LHCN-M2 (cell line): ENCODE measurements around the gene BTBD2. TPM values are rescaled to one million over a fixed set of nuclear protein-coding genes. Genes with fewer than 3 reads are reported as not detected.

Source experiments
- DNase-seq: peaks from one replicate; pipeline ENCODE4 v3.0.0-alpha.2; 2012; ENCODE audit warnings: low read depth
- polyA plus RNA-seq: library from polyadenylated mRNA; unstranded; fragments of >200 nt; gene quantifications from one replicate; pipeline ENCODE4 v1.2.1, GENCODE V29; 2012; ENCODE audit warnings: missing spikeins
- total RNA-seq: library from RNA; depleted of rRNA; stranded (reverse); fragments of >200 nt; gene quantifications from 2 replicates; pipeline ENCODE4 v1.2.3, GENCODE V29; 2014; rRNA removed

Gene BTBD2
- 69.4 and 76.1 TPM in 2 replicates for total RNA-seq
- polyA plus RNA-seq, result 66.7 TPM

GRCh38 chr19:2015608-2015950, at the start of gene BTBD2:
Gene BTBD2, minus strand, starts transcription at chr19:2015714. Its CDS starts 11 bp downstream, at chr19:2015703.
- DNase-seq, result peak; percentile 54

DNA sequence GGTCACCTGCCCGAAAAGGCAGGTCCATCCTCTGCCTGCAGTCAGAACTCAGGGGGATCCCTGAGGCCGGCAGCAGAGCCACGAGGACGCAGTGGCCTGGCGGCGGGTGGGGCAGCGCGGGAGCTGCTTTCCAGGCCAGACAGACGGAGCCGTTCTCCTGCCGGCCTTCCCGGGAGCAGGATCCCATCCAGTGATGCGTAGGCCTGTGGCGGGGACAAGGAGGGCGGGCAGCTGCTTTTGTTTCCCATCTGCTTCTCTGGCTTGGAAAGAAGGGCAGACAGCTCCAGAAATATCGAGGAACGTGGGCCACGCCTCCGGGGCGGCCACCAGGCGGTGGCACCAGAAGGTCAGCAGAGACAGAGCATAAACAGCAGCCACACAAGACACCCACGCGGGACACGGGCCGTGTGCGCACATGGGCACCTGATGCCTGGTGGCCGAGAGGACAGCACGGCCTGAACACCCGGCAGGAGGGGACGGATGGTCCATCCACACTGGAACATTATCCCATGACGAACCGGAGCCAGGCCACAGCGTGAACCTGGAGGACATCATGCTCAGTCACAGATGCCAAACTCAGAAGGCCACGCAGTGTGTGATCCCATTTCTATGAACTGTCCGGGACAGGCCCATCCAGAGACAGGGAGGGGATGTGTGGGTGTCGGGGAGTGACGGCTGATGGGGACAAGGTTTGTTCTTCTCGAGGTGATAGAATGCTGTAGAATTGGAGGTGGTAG, 49.4 kb upstream of the BTBD2 start:
- no peak for DNase-seq

DNA sequence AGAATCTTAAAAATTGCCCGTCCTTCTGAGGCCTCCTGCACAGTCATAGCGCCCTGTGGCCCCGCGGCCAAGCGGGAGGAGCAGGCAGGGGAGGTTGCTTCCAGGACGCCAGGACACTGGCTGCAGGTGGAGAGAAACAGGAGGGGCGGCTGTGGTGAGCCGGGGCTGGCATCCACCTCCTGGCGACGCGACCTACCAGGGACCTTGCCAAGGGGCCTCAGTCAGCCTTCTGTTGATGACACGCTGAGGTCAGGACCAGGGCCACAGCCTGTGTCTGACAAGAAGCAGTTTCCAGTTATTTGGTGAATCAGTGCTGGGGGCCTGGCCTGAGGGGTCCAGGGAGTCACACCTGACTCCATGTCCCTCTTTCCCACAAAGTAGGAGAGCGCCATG, 48.9 kb upstream of the BTBD2 start:
- no peak for DNase-seq

GRCh38 chr19:2063824-2064223, 48.3 kb upstream of the BTBD2 start:
- no peak for DNase-seq

DNA sequence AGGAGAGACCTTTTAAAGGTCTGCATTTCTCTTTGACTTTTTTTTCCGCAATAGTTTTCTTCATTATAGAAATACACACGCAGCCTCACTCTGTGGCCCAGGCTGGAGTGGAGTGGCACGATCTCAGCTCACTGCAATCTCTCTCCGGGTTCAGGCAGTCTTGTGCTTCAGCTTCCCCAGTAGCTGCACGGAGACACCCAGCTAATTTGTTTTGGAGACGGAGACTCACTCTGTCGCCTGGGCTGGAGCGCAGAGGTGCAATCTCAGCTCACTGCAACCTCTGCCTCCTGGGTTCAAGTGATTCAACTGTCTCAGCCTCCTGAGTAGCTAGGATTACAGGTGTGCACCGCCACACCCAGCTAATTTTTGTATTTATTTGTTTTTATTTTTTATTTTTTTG, 47.3 kb upstream of the BTBD2 start:
- DNase-seq, result no peak

- no peak for DNase-seq
Measured at GRCh38 chr19:2062389-2062729, 46.8 kb upstream of the BTBD2 start.

GRCh38 chr19:2061495-2062388, 46.2 kb upstream of the BTBD2 start:
- peak; percentile 97 for DNase-seq

DNA sequence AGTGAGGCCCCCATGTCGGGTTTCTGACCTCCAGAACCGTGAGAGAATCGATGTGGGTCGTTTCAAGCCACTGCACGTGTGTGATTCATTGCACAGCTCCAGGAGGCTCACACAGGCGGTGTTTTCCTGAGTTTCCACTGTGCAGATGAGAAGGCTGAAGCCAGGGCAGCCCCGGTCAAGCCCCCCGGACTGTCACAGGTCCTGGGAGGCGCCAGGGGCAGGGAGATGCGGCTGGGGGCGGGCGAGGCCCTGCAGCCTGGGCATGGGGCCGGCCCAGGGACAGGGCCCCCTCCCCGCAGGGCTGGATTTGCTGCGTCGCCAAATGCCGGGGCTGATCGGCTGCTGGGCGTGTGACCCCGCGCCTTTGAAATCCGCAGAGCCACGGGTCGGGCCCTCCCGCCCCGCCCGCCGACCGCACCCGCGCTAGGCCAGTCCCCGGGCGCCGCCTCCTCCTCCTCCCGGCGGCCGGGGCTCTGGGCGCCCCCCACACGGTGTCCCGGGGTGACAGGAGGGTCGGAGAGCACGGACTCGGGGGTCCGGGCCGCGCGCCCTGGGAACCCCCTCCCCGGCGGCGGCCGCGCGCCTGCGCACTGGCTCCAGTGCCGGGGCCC, 45.5 kb upstream of the BTBD2 start:
- DNase-seq, result peak; percentile 68

GRCh38 chr19:2059422-2060201, 44.1 kb upstream of the BTBD2 start:
- DNase-seq, result peak; percentile 68

DNA sequence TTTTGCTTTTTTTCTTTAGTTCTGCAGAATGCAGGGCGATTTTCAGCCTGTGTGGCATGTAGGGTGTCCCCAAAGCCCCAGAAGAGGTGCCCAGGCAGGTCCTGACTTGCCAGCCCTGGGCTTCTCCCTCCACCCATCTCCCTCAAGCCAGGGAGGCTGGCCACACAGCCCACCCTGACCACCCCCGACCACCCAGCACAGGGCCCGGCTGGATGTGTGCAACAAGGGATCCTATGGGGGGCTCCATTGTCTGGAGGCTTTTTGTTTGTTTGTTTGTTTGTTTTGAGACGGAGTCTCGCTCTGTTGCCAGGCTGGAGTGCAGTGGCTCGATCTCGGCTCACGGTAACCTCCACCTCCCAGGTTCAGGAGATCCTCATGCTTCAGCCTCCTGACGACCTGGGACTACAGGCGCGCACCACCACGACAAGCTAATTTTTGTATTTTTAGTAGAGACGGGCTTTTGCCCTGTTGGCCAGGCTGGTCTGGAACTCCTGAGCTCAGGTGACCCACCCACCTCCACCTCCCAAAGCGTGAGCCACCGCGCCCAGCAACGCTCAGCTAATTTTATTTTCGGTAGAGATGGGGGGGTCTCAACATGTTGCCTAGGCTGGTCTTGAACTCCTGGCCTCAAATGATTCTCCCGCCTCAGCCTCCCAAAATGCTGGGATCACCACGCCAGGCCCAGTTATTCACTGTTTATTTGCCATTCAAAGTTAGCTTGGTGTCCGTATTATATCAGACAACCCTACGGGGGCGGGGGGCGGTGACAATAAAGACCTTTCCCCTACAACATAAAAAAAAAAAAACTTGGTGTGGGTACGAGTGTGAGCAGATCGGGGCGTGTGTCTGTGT, 43.3 kb upstream of the BTBD2 start:
- no peak for DNase-seq

DNA sequence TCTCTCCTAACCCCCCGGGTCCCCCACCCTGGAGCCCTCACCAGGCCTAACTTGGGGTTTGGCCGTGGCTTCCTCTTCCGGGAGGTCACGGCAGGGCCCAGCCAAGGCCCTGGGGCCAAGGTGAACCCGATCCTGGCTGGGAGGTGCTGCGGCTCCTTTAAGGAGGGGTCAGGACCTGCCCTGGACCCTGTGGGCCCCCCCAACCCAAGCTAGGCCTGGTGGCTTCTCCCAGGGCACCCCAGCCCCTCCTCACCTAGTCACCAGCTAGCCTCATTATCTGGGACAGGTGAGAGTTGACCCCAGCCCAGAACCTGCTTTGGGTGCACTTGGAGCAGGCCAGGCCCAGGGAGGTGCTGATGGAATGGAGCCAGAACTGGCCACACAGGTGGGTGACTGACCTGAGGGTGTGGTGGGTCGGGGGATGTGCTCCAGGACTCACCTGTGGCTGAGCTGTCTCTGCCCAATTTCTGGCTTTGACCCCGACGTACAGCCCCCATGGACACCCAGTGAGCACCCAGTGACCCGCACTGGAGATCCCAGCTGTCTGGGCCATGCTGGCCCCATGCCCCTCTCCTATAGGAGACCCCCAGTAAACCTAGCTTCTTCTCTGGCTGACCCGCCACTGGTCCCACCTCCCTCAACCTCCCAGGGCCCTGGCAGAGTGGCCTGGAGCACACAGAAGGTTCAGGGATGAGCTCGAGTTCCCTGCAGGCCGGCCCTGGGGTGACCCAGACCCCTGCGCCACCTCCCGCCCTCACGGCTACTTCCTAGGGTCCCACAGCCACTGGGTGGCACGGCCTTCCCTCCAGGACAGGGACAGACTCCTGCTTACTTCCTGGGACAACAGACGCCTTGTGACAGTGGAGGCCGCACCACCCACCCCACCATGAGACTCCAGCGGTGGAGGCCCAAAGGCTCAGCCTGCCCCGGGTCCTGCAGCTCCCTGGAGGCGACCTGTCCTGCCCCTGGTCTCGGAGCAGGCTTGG, 42.3 kb upstream of the BTBD2 start:
- DNase-seq, result no peak

- DNase-seq, result no peak
Measured at GRCh38 chr19:2056837-2057192, 41.3 kb upstream of the BTBD2 start.

GRCh38 chr19:2055931-2056836, 40.7 kb upstream of the BTBD2 start:
- peak; percentile 68 for DNase-seq

DNA sequence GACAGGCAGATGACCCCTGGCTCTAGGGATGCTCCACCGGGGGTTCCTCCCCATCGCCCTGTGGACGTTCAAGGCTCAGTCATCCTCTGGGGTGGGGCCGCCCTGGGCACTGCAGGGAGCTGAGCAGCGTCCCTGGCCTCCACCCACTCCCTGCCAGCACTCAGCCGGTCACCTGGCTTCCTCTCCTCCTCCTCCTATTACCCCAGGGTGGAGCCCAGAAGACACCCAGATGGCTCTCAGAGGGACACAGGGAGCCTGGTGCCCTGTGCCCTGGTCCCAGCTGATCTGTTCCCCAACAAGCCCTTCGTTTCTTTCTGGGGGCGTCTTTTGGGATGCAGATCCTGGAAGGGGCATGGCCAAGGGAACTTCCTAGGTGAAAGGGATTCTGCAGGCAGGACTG, 39.2 kb upstream of the BTBD2 start:
- DNase-seq, result no peak

DNA sequence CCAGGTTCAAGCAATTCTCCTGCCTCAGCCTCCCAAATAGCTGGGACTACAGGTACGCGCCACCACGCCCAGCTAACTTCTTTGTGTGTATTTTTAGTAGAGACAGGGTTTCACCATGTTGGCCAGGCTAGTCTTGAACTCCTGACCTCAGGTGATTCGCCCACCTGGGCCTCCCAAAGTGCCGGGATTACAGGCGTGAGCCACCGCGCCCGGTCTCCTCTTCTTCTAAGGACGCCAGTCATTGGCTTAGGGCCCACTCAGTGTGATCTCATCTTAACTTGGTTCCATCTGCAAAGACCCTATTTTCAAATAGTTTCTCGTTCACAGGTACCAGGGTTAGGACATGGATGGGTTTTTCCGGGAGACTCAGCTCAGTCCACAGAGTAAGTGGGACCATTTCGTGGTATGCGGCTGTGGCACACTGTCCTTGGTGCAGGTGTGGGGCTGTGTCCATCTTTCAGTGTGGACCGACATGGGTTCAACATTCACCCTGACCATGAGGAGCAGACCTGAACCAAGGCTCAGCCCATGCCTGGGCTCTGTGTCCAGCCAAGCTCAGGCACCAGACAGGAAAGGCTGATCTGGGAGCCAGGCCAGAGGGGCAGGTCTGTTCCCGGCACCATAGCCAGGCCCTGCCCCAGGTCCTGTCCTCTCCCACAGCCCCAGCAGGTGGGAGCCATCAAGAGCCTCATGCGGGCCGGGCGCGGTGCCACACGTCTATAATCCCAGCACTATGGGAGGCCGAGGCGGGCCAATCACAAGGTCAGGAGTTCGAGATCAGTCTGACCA, 38.3 kb upstream of the BTBD2 start:
- no peak for DNase-seq

DNA sequence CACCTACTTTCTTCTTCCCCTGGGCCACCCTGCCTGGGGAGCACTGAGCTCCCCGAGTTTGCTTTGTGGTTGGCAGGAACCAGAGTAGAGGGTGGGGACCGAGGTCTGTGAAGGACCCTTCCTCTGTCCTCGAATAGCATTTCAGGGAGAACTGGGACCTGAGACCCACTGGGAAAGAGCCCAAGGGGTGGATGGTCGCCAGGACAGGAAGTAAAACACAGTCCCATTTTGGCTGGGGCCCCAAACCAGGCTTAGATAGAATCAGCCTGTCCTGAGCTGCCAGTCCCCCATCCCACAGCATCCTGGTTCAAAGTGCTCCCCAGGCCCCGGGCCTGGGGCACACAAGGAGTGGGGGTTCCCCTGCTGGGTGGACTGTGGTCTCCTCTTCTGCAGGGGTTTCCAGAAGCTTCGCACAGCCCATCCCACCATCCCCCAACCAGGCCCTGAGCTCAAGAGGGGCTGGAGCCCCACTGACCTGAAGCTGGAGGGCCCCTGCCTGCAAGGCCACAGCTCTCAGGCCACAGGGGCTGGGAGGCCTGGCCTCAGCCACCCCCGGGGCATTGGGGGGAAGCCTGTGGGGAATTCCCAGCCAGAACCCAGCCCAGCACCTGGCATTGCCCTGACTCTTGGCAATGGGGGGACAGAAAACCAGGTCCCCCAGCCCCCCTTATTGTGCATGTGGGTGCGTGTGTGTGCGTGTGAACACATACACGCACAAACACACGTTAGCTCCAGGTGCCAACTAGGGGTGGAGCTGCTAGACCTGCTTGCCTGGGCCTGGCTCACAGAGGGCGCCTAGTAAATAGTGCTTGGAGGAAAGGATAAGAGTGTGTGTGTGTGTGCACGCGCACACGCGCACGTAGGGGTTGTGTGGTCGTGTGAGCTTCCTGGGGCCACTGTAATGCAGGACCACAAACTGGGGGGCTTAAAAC, 36.5 kb upstream of the BTBD2 start:
- DNase-seq, result no peak
